Activated CD8-positive, alpha-beta memory T cell treated with anti-CD3 and anti-CD28 coated beads for 36 hours (primary cell): ENCODE measurements around the gene ALKBH5. TPM values are rescaled to one million over a fixed set of nuclear protein-coding genes. Genes with fewer than 3 reads are reported as not detected.

Experiments used
- CTCF ChIA-PET: fragments of 350-600 bp; sonication (Branson Sonifier 250); formaldehyde crosslinking; loops from one replicate; lab custom pipeline; 2021; ENCODE audit warnings: antibody characterized with exemption; lab: Charles Lee
- POLR2A ChIA-PET: fragments of 350-600 bp; sonication (Branson Sonifier 250); formaldehyde crosslinking; loops from one replicate; lab custom pipeline; 2021; ENCODE audit warnings: antibody characterized with exemption; lab: Charles Lee
- total RNA-seq, 2 experiments: library from RNA; stranded (reverse); gene quantifications; one replicate each; pipeline ENCODE4 v1.2.3, GENCODE V29; 2021

ALKBH5 gene
- total RNA-seq, 2 experiments from 2014 or later = 173 TPM

GRCh38 chr17:18228176-18228682, 44.6 kb downstream of the ALKBH5 start:
- POLR2A ChIA-PET = no interaction called here
- CTCF ChIA-PET = no interaction called here

GRCh38 chr17:18229254-18229653, 45.6 kb downstream of the ALKBH5 start:
- ChIA-PET POLR2A (no interaction called here), CTCF (interaction anchor here (0.9 kb wide), 1 partner anchor 20 kb away, joined by 3 read pairs; no protein-coding TSS in a partner anchor)

- ChIA-PET POLR2A (no interaction called here), CTCF (no interaction called here)
Measured at GRCh38 chr17:18229771-18230170, 46.1 kb downstream of the ALKBH5 start.

GRCh38 chr17:18230288-18231141, 46.9 kb downstream of the ALKBH5 start:
- ChIA-PET CTCF (interaction anchor here (0.9 kb wide), 1 partner anchor 23 kb away, joined by 3 read pairs; no protein-coding TSS in a partner anchor), POLR2A (no interaction called here)

GRCh38 chr17:18231164-18231563, 47.5 kb downstream of the ALKBH5 start:
- ChIA-PET POLR2A (no interaction called here), CTCF (interaction anchor here (0.5 kb wide), 1 partner anchor 14 kb away, joined by 4 read pairs; no protein-coding TSS in a partner anchor)

GRCh38 chr17:18233803-18234518, 50.3 kb downstream of the ALKBH5 start:
- POLR2A ChIA-PET = no interaction called here
- CTCF ChIA-PET = no interaction called here

- ChIA-PET POLR2A (interaction anchor here (1.3 kb wide), 1 partner anchor 26 kb away, joined by 5 read pairs; the partner anchor contains the start of gene MIEF2), CTCF (interaction anchor here (0.6 kb wide), 1 partner anchor 51 kb away, joined by 4 read pairs; no protein-coding TSS in a partner anchor)
Measured at GRCh38 chr17:18234853-18235380, 51.3 kb downstream of the ALKBH5 start.

GRCh38 chr17:18235743-18236256, 52.2 kb downstream of the ALKBH5 start:
- CTCF ChIA-PET = interaction anchor here (0.6 kb wide), 1 partner anchor 50 kb away, joined by 4 read pairs; no protein-coding TSS in a partner anchor
- POLR2A ChIA-PET = interaction anchor here (0.7 to 1.3 kb wide), 2 partner anchors 9 to 25 kb away, joined by 3 to 5 read pairs; partner anchors contain the start of gene MIEF2

- ChIA-PET POLR2A (no interaction called here), CTCF (no interaction called here)
Measured at GRCh38 chr17:18236494-18236893, 52.9 kb downstream of the ALKBH5 start.

- ChIA-PET CTCF (interaction anchor here (1.3 kb wide), 1 partner anchor 18 kb away, joined by 3 read pairs; no protein-coding TSS in a partner anchor), POLR2A (no interaction called here)
Measured at GRCh38 chr17:18237461-18237860, 53.8 kb downstream of the ALKBH5 start.

- ChIA-PET POLR2A (no interaction called here), CTCF (no interaction called here)
Measured at GRCh38 chr17:18238299-18238698, 54.7 kb downstream of the ALKBH5 start.

GRCh38 chr17:18240449-18240848, 56.8 kb downstream of the ALKBH5 start:
- CTCF ChIA-PET = no interaction called here

GRCh38 chr17:18241229-18241871, 57.7 kb downstream of the ALKBH5 start:
- ChIA-PET POLR2A (no interaction called here), CTCF (no interaction called here)

More at GRCh38 chr17:18240449-18240848, 56.8 kb downstream of the ALKBH5 start:
- POLR2A ChIA-PET = no interaction called here

GRCh38 chr17:18245038-18245776, 61.6 kb downstream of the ALKBH5 start:
- ChIA-PET CTCF (no interaction called here), POLR2A (no interaction called here)

- ChIA-PET POLR2A (no interaction called here), CTCF (no interaction called here)
Measured at GRCh38 chr17:18246109-18246725, 62.6 kb downstream of the ALKBH5 start.

GRCh38 chr17:18246880-18247612, 63.4 kb downstream of the ALKBH5 start:
- CTCF ChIA-PET = interaction anchor here (0.6 to 1.9 kb wide), 4 partner anchors 18 to 48 kb away, joined by 3 to 6 read pairs (median 4); no protein-coding TSS in a partner anchor
- POLR2A ChIA-PET = no interaction called here

GRCh38 chr17:18247613-18248001, 64.0 kb downstream of the ALKBH5 start:
- CTCF ChIA-PET = interaction anchor here (0.6 to 1.9 kb wide), 5 partner anchors 18 to 47 kb away, joined by 3 to 6 read pairs (median 4); no protein-coding TSS in a partner anchor
- POLR2A ChIA-PET = no interaction called here
